ENCODE data around the gene MCC. TPM values are rescaled to one million over a fixed set of nuclear protein-coding genes. Genes with fewer than 3 reads are reported as not detected.
A peak's percentile ranks its signal among the peaks of the same experiment; 100 is the strongest.

The MCC gene
- total RNA-seq, 2 donors from 2014 or later: 4.3 TPM

DNA sequence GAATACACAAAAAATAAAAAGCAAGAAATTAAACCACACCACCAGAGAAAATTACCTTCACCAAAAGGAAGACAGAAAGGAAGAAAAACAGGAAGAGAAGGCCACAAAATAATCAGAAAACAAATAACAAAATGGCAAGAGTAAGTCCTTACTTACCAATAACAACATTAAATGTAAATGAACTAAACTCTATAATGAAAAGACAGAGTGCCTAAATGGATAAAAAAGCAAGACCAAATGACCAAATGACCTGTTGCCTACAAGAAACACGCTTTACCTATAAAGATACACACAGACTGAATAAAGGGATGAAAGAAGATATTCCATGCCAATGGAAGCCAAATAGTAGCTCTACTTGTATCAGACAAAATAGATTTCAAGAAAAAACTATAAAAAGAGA, 140.7 kb downstream of the MCC start:
- H3K27me3 Mint-ChIP-seq: peaks cover 3% of the 10 kb centered on the region
- no peaks in the 10 kb centered on the region for H3K36me3 Mint-ChIP-seq (ENCODE audit: low read depth)

DNA sequence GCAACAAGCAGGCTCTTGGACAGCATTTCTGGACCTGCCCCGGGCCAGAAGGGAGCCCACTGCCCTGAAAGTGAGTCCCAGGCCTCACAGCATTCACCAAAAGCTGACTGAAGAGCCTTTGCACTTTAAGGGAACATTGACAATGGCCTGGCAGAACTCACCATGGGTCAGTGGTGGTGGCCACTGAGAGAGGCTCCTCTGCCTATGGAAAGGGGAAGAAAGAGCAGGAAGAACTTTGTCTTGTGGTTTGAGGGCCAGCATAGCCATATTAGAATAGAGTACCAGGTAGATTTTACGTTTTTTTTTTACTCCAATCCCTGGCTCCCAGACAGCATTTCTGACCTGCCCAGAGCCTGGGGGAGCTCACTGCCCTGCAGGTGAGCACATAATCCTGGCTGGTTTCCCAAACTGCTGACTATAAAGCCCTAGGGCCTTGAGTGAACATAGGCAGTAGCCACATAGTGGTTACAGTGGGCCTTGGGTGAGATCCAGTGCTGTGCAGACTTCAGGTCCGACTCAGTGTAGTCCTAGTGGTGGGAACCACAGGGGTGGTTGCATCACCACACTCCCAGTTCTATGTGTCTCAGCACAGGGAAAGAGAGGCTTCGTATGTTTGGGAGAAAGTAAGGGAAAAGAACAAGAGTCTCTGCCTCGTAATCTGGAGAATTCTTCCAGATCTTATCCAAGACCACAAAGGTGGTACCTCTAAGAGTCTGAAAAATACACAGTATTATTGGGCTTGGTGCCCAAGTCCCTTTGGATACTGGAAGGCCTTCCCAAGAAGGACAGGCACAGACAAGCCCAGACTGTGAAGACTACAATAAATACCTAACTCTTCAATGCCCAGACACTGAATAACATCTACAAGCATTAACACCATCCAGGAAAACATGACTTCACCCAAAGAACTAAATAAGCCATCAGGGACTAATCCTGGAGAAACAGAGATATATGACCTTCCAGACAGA, 143.0 kb downstream of the MCC start:
- no peak for ATAC-seq (replicated peaks)
- no peaks in the 10 kb centered on the region for H3K9me3 Mint-ChIP-seq
- H3K27me3 Mint-ChIP-seq: peaks cover 6% of the 10 kb centered on the region
- H3K4me3 Mint-ChIP-seq: no peak overlapping the region
- no peaks in the 10 kb centered on the region for H3K36me3 Mint-ChIP-seq (ENCODE audit: low read depth)
- no peak overlapping the region for H3K27ac Mint-ChIP-seq
- H3K4me1 Mint-ChIP-seq: no peaks in the 10 kb centered on the region

More for the DNA sequence above, 140.7 kb downstream of the MCC start:
- Mint-ChIP-seq H3K4me1 (no peaks in the 10 kb centered on the region), H3K27ac (no peak overlapping the region), H3K4me3 (no peak overlapping the region), H3K9me3 (no peaks in the 10 kb centered on the region)
- no peak for ATAC-seq (replicated peaks)

- Mint-ChIP-seq H3K36me3 (ENCODE audit: low read depth) (no peaks in the 10 kb centered on the region), H3K27me3 (peaks cover 6% of the 10 kb centered on the region), H3K4me3 (no peak overlapping the region), H3K9me3 (no peaks in the 10 kb centered on the region), H3K4me1 (no peaks in the 10 kb centered on the region), H3K27ac (no peak overlapping the region)
- no peak for ATAC-seq (replicated peaks)
Observed at GRCh38 chr5:113343343-113343742, 144.9 kb downstream of the MCC start.

- ATAC-seq (replicated peaks): no peak
- no peak overlapping the region for H3K27ac Mint-ChIP-seq
- H3K9me3 Mint-ChIP-seq: no peaks in the 10 kb centered on the region
- H3K36me3 Mint-ChIP-seq (ENCODE audit: low read depth): no peaks in the 10 kb centered on the region
- no peak overlapping the region for H3K4me3 Mint-ChIP-seq
- peaks cover 12% of the 10 kb centered on the region for H3K27me3 Mint-ChIP-seq
- H3K4me1 Mint-ChIP-seq: no peaks in the 10 kb centered on the region
Observed at GRCh38 chr5:113340537-113340936, 147.7 kb downstream of the MCC start.

- H3K36me3 Mint-ChIP-seq (ENCODE audit: low read depth): no peaks in the 10 kb centered on the region
- H3K4me3 Mint-ChIP-seq: no peak overlapping the region
- H3K27ac Mint-ChIP-seq: no peak overlapping the region
- no peaks in the 10 kb centered on the region for H3K9me3 Mint-ChIP-seq
- ATAC-seq (replicated peaks): no peak
- H3K4me1 Mint-ChIP-seq: no peaks in the 10 kb centered on the region
- H3K27me3 Mint-ChIP-seq: peaks cover 9% of the 10 kb centered on the region
Observed at GRCh38 chr5:113338628-113339027, 149.6 kb downstream of the MCC start.

DNA sequence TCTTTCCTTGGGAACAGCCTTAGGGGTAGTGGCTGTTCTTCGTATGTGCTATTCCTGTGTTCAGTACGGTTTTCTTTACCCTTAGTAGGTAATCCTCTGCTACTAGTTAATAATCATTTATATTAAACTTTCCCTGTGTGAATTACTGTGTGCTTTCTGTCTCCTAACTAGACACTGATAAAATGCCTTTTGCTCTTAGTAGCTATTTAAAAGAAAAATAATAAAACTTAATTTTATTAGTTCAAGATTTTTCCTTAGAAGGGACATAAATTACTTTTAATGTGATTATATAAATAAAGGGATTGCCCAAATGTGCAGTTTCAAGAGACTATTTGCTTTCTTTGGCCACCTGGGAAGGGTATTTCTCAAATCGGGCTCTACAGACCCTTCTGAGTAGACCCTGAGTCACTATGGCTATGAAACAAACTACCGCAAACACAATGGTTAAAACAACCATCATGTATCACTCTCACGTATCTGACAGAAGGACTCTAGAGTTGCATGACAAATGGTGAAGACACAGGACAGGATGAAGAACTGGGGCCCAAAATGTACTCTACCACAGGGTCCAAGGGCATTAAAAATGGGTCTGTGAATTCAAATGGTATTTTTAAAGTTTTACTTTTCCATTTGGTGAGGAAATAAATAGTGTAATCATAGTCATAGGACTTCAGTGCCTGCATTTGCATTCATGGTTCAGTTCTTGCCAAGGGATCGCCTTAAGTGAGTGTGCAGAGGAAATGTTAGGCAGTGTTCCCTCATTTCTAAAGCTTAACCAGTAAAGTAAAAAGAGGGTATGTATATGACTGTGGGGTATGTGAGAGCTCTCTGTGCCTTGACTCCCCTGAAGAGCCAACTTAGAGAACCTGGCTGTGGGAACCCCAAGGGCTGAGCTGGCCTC, 150.5 kb downstream of the MCC start:
- no peak overlapping the region for H3K27ac Mint-ChIP-seq
- no peaks in the 10 kb centered on the region for H3K9me3 Mint-ChIP-seq
- no peaks in the 10 kb centered on the region for H3K36me3 Mint-ChIP-seq (ENCODE audit: low read depth)
- H3K27me3 Mint-ChIP-seq: peaks cover 9% of the 10 kb centered on the region
- no peaks in the 10 kb centered on the region for H3K4me1 Mint-ChIP-seq
- ATAC-seq (replicated peaks): no peak
- H3K4me3 Mint-ChIP-seq: no peak overlapping the region

GRCh38 chr5:113336975-113337374, 151.3 kb downstream of the MCC start:
- Mint-ChIP-seq H3K27ac (no peak overlapping the region), H3K4me3 (no peak overlapping the region), H3K36me3 (ENCODE audit: low read depth) (no peaks in the 10 kb centered on the region), H3K27me3 (peaks cover 6% of the 10 kb centered on the region), H3K4me1 (no peaks in the 10 kb centered on the region), H3K9me3 (no peaks in the 10 kb centered on the region)
- ATAC-seq (replicated peaks): no peak

DNA sequence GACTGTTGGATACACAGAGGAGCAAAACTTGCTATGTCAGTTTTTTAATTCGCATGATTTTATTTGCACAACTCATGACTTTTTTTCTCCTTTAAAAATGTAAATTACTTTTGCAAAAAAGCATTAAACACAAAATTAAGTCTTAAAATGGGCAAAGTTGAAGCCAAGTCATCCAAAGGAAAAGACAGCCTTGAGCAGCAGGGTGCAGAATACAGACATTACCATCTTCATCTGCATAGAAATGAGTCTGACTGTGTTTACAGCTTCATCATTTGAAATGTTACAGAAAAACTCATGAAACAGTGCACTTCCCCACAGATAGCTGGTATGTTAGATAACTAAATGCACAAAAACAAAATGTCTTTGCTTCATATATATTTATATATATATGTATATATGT, 154.8 kb downstream of the MCC start:
- no peak overlapping the region for H3K27ac Mint-ChIP-seq
- H3K36me3 Mint-ChIP-seq (ENCODE audit: low read depth): no peaks in the 10 kb centered on the region
- H3K9me3 Mint-ChIP-seq: no peaks in the 10 kb centered on the region
- ATAC-seq (replicated peaks): no peak
- peaks cover 7% of the 10 kb centered on the region for H3K4me1 Mint-ChIP-seq
- no peak overlapping the region for H3K4me3 Mint-ChIP-seq
- H3K27me3 Mint-ChIP-seq: peaks cover 6% of the 10 kb centered on the region

DNA sequence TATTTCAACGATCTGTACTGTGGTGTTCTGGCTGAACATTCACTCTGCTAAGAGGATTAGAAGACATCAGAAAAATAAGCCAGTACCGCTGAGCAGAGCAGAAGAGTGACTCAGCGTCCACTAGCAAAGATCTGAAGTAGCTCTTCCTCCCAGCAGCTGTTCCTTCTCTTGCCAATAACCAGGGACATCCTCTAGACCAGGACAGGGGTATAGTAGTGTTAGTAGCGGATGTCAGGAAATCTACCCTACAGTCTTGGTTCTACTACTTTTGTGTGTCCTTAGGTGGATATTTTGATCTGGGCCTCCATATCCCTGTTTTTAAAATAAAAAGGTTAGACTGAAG, 157.1 kb downstream of the MCC start:
- H3K9me3 Mint-ChIP-seq: no peaks in the 10 kb centered on the region
- H3K27me3 Mint-ChIP-seq: peaks cover under 1% of the 10 kb centered on the region
- H3K27ac Mint-ChIP-seq: no peak overlapping the region
- no peaks in the 10 kb centered on the region for H3K36me3 Mint-ChIP-seq (ENCODE audit: low read depth)
- no peak overlapping the region for H3K4me3 Mint-ChIP-seq
- H3K4me1 Mint-ChIP-seq: peaks cover 7% of the 10 kb centered on the region
- ATAC-seq (replicated peaks): no peak

DNA sequence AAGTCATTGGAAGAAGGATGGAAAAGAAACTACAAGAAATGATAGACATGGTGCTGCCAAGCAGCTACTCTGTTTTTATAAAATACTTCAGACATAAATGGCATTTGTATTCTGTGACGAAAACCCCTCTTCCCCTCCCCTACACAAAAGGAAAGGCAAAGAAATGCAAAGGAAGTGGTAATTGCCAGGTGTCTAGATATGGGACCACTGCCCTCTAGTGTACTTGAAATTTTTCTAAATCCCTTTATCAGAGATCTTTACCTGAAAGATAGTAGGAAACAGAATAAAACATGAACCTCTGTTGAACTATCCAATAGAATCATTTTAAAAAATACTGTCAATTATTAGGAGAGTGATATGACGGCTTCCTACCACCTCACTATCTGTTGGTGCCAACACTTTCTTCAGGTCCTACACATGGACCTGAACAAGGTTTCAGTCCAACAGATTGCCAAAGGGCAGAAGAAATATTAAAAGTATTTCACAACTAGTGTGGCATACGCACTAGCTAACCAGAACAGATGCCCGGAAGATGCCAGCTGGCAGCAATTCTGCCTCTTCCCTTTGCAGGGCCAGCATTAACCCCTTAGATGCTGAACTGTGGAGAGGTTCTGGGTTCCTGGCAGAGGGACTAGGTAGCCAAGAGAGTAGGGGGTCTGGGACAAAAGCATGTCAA, 157.6 kb downstream of the MCC start:
- Mint-ChIP-seq H3K36me3 (ENCODE audit: low read depth) (no peaks in the 10 kb centered on the region), H3K4me1 (peaks cover 7% of the 10 kb centered on the region), H3K4me3 (peak overlapping the region; percentile 18), H3K27me3 (no peaks in the 10 kb centered on the region), H3K27ac (no peak overlapping the region), H3K9me3 (no peaks in the 10 kb centered on the region)
- ATAC-seq (replicated peaks): peak; percentile 52

GRCh38 chr5:113329981-113330380, 158.3 kb downstream of the MCC start:
- H3K9me3 Mint-ChIP-seq: no peaks in the 10 kb centered on the region
- no peaks in the 10 kb centered on the region for H3K27me3 Mint-ChIP-seq
- no peaks in the 10 kb centered on the region for H3K36me3 Mint-ChIP-seq (ENCODE audit: low read depth)
- ATAC-seq (replicated peaks): no peak
- H3K27ac Mint-ChIP-seq: no peak overlapping the region
- H3K4me3 Mint-ChIP-seq: peak overlapping the region; percentile 18
- H3K4me1 Mint-ChIP-seq: peaks cover 7% of the 10 kb centered on the region

DNA sequence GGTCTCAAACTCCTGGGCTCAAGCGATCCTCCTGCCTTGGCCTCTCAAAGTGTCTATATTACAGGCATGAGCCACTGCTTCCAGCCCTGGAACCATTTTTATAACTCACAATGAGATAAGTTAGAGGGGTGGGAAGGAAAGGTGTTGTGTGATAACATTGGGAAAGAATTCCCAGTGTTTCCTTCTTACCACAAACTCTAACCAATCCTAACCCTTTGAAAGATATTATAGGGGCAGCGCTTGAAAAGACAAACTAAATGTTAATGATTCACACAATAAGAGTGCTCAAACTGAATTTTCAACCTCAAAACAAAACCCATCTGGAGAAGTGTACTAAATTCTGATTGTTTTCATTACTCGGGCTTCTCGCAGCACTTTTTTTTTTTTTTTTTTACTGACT, 163.2 kb downstream of the MCC start:
- H3K27me3 Mint-ChIP-seq: no peaks in the 10 kb centered on the region
- no peak for ATAC-seq (replicated peaks)
- H3K9me3 Mint-ChIP-seq: no peaks in the 10 kb centered on the region
- no peak overlapping the region for H3K27ac Mint-ChIP-seq
- no peaks in the 10 kb centered on the region for H3K36me3 Mint-ChIP-seq (ENCODE audit: low read depth)
- H3K4me1 Mint-ChIP-seq: peaks cover under 1% of the 10 kb centered on the region
- no peak overlapping the region for H3K4me3 Mint-ChIP-seq

DNA sequence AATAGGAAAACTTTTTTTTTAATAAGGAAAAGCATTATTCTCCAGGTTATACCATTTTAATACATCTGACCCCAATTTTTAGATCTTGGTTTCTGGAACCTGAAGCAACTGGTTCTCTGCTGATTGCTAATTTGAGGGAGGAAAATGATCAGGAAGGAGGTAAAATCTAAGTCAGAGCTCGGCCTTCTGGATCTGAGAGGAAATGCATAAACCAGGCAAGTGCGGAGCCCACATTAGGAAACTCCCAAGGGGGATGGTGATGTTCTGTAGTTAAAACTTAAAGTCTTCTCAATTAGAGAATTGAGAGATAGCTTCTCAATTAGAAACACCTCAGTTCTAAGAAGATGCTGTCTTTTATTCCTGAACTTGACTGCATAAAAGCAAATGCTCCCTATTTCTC, 167.0 kb downstream of the MCC start:
- Mint-ChIP-seq H3K27me3 (no peaks in the 10 kb centered on the region), H3K9me3 (no peaks in the 10 kb centered on the region), H3K4me3 (no peak overlapping the region), H3K4me1 (no peaks in the 10 kb centered on the region), H3K36me3 (ENCODE audit: low read depth) (no peaks in the 10 kb centered on the region), H3K27ac (no peak overlapping the region)
- no peak for ATAC-seq (replicated peaks)

GRCh38 chr5:113320273-113320780, 167.9 kb downstream of the MCC start:
- Mint-ChIP-seq H3K9me3 (no peaks in the 10 kb centered on the region), H3K4me1 (no peaks in the 10 kb centered on the region), H3K27ac (no peak overlapping the region), H3K36me3 (ENCODE audit: low read depth) (no peaks in the 10 kb centered on the region), H3K27me3 (no peaks in the 10 kb centered on the region), H3K4me3 (no peak overlapping the region)
- ATAC-seq (replicated peaks): no peak
